ENCODE measurements around the gene SERHL2. TPM values are rescaled to one million over a fixed set of nuclear protein-coding genes. Genes with fewer than 3 reads are reported as not detected.
A peak's percentile ranks its signal among the peaks of the same experiment; 100 is the strongest.

SERHL2 gene
- polyA plus RNA-seq, 3 donors: 0.20 to 0.60 (median 0.24) TPM

DNA sequence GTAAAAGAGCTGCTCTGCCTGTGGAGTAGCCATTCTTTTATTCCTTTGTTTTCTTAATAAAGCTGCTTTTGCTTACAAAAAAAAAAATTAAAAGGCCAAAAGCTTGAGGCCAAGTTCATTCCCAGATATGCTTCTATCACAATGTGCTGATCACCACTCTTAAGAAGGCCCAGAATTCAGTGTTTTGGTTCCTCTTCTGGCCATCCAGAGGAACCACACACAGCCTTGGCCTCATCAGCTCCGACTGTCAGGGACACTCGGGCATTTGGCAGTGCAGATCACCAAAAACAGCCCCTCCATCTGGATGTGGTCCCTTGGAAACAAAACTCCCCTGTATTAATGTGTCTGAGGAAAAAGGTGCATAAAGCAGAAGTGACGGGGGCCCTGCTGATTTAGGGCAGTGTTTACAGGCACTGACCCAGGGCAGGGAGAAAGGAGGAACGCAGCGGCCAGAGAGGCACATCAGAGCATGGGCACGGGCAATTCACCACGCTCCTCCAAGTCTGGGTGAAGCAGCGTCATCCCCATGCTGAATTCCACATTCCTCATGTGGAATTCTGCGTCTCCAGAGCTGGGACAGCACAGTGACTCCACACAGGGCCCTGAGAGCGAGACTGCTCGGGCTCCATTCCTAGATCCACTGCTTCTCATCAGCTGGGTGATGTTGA, 43.2 kb downstream of the SERHL2 start:
- Histone ChIP-seq H3K27ac (ENCODE audit: low read depth in 1 of 2, low read length in 2 of 2) (peak overlapping the region in 1 of 2 donors; percentile 29), H3K79me2 (ENCODE audit: insufficient read depth, low read length) (peaks cover 63% of the 10 kb centered on the region), H4K20me1 (ENCODE audit: insufficient read depth, low read length) (peaks cover 81% of the 10 kb centered on the region), H3K4me3 (replicated peaks in 1 of 3; ENCODE audit: low read depth in 2 of 3, low read length in 3 of 3) (no peak overlapping the region), H3K9me3 (replicated peaks in 1 of 2; ENCODE audit: control insufficient read depth in 1 of 2, insufficient read depth in 1 of 2, low read length in 2 of 2) (no peaks in the 10 kb centered on the region), H3K4me2 (replicated peaks; ENCODE audit: extremely low read depth, low read length, poor library complexity, severe bottlenecking) (no peak overlapping the region), H3K36me3 (replicated peaks in 1 of 2; ENCODE audit: control insufficient read depth in 1 of 2, insufficient read depth in 2 of 2, low read length in 2 of 2) (peaks cover 82 to 95% of the 10 kb centered on the region in 2 donors), H2AFZ (ENCODE audit: insufficient read depth, low read depth, low read length, poor library complexity, severe bottlenecking) (no peak overlapping the region), H3K9ac (ENCODE audit: insufficient read depth, low read length, poor library complexity, severe bottlenecking) (no peak overlapping the region), H3K4me1 (ENCODE audit: control insufficient read depth in 1 of 2, insufficient read depth in 2 of 2, low read length in 2 of 2) (no peaks in the 10 kb centered on the region), H3K27me3 (ENCODE audit: control insufficient read depth in 2 of 2, insufficient read depth in 2 of 2, low read length in 2 of 2) (no peaks in the 10 kb centered on the region)
- WGBS (ENCODE audit: insufficient coverage): 98% methylated on average over 6 of the region's 11 CpGs
- H3K4me1 Mint-ChIP-seq: no peaks in the 10 kb centered on the region
- peaks cover 92 to 95% of the 10 kb centered on the region in 2 donors for H3K36me3 Mint-ChIP-seq
- TF ChIP-seq, protein P1, sequence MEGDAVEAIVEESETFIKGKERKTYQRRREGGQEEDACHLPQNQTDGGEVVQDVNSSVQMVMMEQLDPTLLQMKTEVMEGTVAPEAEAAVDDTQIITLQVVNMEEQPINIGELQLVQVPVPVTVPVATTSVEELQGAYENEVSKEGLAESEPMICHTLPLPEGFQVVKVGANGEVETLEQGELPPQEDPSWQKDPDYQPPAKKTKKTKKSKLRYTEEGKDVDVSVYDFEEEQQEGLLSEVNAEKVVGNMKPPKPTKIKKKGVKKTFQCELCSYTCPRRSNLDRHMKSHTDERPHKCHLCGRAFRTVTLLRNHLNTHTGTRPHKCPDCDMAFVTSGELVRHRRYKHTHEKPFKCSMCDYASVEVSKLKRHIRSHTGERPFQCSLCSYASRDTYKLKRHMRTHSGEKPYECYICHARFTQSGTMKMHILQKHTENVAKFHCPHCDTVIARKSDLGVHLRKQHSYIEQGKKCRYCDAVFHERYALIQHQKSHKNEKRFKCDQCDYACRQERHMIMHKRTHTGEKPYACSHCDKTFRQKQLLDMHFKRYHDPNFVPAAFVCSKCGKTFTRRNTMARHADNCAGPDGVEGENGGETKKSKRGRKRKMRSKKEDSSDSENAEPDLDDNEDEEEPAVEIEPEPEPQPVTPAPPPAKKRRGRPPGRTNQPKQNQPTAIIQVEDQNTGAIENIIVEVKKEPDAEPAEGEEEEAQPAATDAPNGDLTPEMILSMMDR (IDR thresholded peaks at IDR 0.05): no peak
- H3K27ac Mint-ChIP-seq: peak overlapping the region in 3 of 7 donors; percentile 1 to 62 (median 46)
- DNase-seq: no peak
- peaks cover 0 to 1% (median 0%) of the 10 kb centered on the region in 3 donors for H3K27me3 Mint-ChIP-seq (ENCODE audit: low read depth in 3 of 3)
- intact Hi-C loops (cut with micrococcal nuclease): no loop called here
- no peaks in the 10 kb centered on the region for H3K9me3 Mint-ChIP-seq
- no peak overlapping the region for H3K4me3 Mint-ChIP-seq

GRCh38 chr22:42601879-42602465, 48.2 kb downstream of the SERHL2 start:
- Mint-ChIP-seq H3K4me3 (no peak overlapping the region), H3K27ac (peak overlapping the region in 1 of 7 donors; percentile 38), H3K36me3 (peaks cover 74 to 92% of the 10 kb centered on the region in 2 donors), H3K4me1 (peaks cover 8% of the 10 kb centered on the region), H3K27me3 (ENCODE audit: low read depth in 3 of 3) (peaks cover 0 to 1% (median 0%) of the 10 kb centered on the region in 3 donors), H3K9me3 (peaks cover 0 to 2% (median 0%) of the 10 kb centered on the region in 7 donors)
- H3K4me1 ChIP-seq (ENCODE audit: control insufficient read depth in 1 of 2, insufficient read depth in 2 of 2, low read length in 2 of 2): no peaks in the 10 kb centered on the region
- no peak for DNase-seq
- H3K4me3 ChIP-seq (replicated peaks in 1 of 3; ENCODE audit: low read depth in 2 of 3, low read length in 3 of 3): no peak overlapping the region
- H3K36me3 ChIP-seq (replicated peaks in 1 of 2; ENCODE audit: control insufficient read depth in 1 of 2, insufficient read depth in 2 of 2, low read length in 2 of 2): peaks cover 54 to 92% of the 10 kb centered on the region in 2 donors
- intact Hi-C loops (cut with micrococcal nuclease): no loop called here
- no peak overlapping the region for H2AFZ ChIP-seq (ENCODE audit: insufficient read depth, low read depth, low read length, poor library complexity, severe bottlenecking)
- H3K9me3 ChIP-seq (replicated peaks in 1 of 2; ENCODE audit: control insufficient read depth in 1 of 2, insufficient read depth in 1 of 2, low read length in 2 of 2): peaks cover 0 to 4% of the 10 kb centered on the region in 2 donors
- peaks cover 94% of the 10 kb centered on the region for H3K79me2 ChIP-seq (ENCODE audit: insufficient read depth, low read length)
- H4K20me1 ChIP-seq (ENCODE audit: insufficient read depth, low read length): peaks cover 99% of the 10 kb centered on the region
- TF ChIP-seq, protein P1 (IDR thresholded peaks at IDR 0.05): no peak
- H3K27ac ChIP-seq (ENCODE audit: low read depth in 1 of 2, low read length in 2 of 2): peak overlapping the region in 1 of 2 donors; percentile 26
- no peak overlapping the region for H3K9ac ChIP-seq (ENCODE audit: insufficient read depth, low read length, poor library complexity, severe bottlenecking)
- H3K4me2 ChIP-seq (replicated peaks; ENCODE audit: extremely low read depth, low read length, poor library complexity, severe bottlenecking): no peak overlapping the region
- WGBS (ENCODE audit: insufficient coverage): 96% methylated on average over 3 of the region's 6 CpGs
- H3K27me3 ChIP-seq (ENCODE audit: control insufficient read depth in 2 of 2, insufficient read depth in 2 of 2, low read length in 2 of 2): no peaks in the 10 kb centered on the region

All from CD14-positive monocyte (primary cell).